ENCODE measurements around the gene KCNE3. TPM values are rescaled to one million over a fixed set of nuclear protein-coding genes. Genes with fewer than 3 reads are reported as not detected.
A peak's percentile ranks its signal among the peaks of the same experiment; 100 is the strongest.

The KCNE3 gene
- total and polyA plus RNA-seq, 2 of the 4 experiments (the other 2 are of a cell fraction): 0.05 to 0.18 TPM

DNA sequence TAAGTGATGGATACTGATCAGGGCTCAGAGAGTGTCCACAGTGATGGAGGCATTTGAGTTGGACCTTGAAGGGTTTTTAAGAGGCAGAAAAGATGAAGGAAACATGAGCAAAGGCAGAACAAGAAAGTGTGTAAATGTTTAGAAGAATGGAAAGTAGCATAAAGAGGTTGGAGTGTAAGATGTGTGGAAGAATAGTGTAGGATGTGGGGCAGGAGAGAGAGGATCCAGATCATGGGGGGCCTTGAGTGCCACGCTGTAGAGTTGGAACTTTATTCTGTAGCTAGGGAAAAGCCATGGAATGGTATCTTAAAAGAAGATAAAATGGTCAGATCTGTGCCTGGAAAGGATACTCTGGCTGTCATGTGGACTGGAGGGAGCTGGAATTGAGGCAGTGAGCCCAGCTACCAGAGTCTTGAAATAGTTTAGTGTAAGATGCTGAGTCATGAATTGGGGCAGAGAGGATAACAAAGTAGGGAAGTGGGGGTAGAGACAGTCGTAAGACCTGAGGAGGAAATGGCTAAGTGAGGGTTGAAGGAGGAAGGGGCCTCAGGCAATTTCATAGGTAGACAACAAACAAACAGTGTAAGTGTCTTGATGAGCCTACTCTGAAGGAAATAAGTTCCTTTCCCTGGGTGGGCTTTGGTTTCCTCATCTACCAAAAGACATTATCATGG is 6.7 kb downstream of the KCNE3 start:
- Histone ChIP-seq H3K27ac (ENCODE audit: insufficient read depth, low read length) (peak overlapping the region; percentile 20; the same call in 1 of the 2 replicates), H2BK120ac (ENCODE audit: low read depth, low read length) (no peak overlapping the region), H2BK15ac (ENCODE audit: low read depth, low read length) (no peak overlapping the region), H2AK9ac (replicated peaks; ENCODE audit: low read depth, low read length, poor library complexity) (peak overlapping the region; percentile 33), H3K9me3 (ENCODE audit: control insufficient read depth, insufficient read depth, low read length) (no peaks in the 10 kb centered on the region), H3K4me1 (ENCODE audit: control insufficient read depth, insufficient read depth, low read length) (peaks cover 4% of the 10 kb centered on the region; the same call in 1 of the 2 replicates), H4K5ac (ENCODE audit: low read depth, low read length) (peak overlapping the region; percentile 47), H3K4me3 (ENCODE audit: insufficient read depth, low read depth, low read length) (no peak overlapping the region), H3K9ac (ENCODE audit: low read depth, low read length) (no peak overlapping the region), H2AK5ac (ENCODE audit: low read depth, low read length) (no peak overlapping the region), H2BK20ac (ENCODE audit: low read depth, low read length) (no peak overlapping the region), H3K36me3 (ENCODE audit: control insufficient read depth, insufficient read depth, low read length) (no peaks in the 10 kb centered on the region), H4K8ac (ENCODE audit: low read depth in 2 of 2, low read length in 2 of 2) (peak overlapping the region in 1 of 2 experiments; percentile 7; a peak in 2 of 4 replicates), H3K23ac (ENCODE audit: low read depth, low read length) (no peak overlapping the region), H3K14ac (replicated peaks; ENCODE audit: low read depth, low read length) (no peak overlapping the region), H4K20me1 (ENCODE audit: insufficient read depth, low read length) (no peaks in the 10 kb centered on the region), H3K27me3 (ENCODE audit: control insufficient read depth, insufficient read depth, low read length) (peaks cover 22% of the 10 kb centered on the region), H2BK5ac (ENCODE audit: low read depth, low read length, poor library complexity, severe bottlenecking) (no peak overlapping the region), H2AFZ (replicated peaks; ENCODE audit: low read length, poor library complexity) (no peak overlapping the region), H3K18ac (ENCODE audit: low read depth, low read length) (peak overlapping the region; percentile 37), H3K4me2 (ENCODE audit: low read depth, low read length) (peak overlapping the region; percentile 18; the same call in 1 of the 2 replicates), H3K9me1 (ENCODE audit: insufficient read depth, low read length) (peaks cover 3% of the 10 kb centered on the region; the same call in 1 of the 2 replicates), H3K56ac (ENCODE audit: extremely low read depth, insufficient read depth, low read length) (no peak overlapping the region), H3K4ac (ENCODE audit: low read depth, low read length) (0 out of 2 replicates have a peak overlapping the region, but pooled peaks have one; percentile 16), H4K91ac (ENCODE audit: insufficient read depth, low read depth, low read length) (no peak overlapping the region), H3K79me1 (ENCODE audit: low read depth in 1 of 2, low read length in 2 of 2) (no peaks in the 10 kb centered on the region)
- 74% methylated on average over 2 of the region's 2 CpGs; no CpG with 5 or more reads in 1 of the 2 experiments for WGBS, 2 experiments (ENCODE audit: extremely low coverage in 2 of 2, insufficient read length in 1 of 2)
- POLR2A ChIA-PET (ENCODE audit: unreplicated experiment): no interaction called here
- intact Hi-C loops (cut with micrococcal nuclease): no loop called here
- no TSS peak for BruUV-seq (replicated peaks)
- CTCF ChIA-PET: no interaction called here
- in situ Hi-C loops (cut with MboI; ENCODE audit: low sequenced_read_pairs): no loop called here
- ATAC-seq (ENCODE audit: low read depth) (peak; percentile 84), DNase-seq (peak; percentile 51)
- TF ChIP-seq NFE2L2 (IDR thresholded peaks at IDR 0.05; ENCODE audit: low read depth, low read length): peak; percentile 90
- TF ChIP-seq, protein P1, sequence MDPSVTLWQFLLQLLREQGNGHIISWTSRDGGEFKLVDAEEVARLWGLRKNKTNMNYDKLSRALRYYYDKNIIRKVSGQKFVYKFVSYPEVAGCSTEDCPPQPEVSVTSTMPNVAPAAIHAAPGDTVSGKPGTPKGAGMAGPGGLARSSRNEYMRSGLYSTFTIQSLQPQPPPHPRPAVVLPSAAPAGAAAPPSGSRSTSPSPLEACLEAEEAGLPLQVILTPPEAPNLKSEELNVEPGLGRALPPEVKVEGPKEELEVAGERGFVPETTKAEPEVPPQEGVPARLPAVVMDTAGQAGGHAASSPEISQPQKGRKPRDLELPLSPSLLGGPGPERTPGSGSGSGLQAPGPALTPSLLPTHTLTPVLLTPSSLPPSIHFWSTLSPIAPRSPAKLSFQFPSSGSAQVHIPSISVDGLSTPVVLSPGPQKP (IDR thresholded peaks at IDR 0.05; ENCODE audit: borderline replicate concordance, low read depth, low read length): no peak
- no peak for TF ChIP-seq RFX5 (IDR thresholded peaks at IDR 0.05; ENCODE audit: low read depth, low read length)
- TF ChIP-seq, protein P2, sequence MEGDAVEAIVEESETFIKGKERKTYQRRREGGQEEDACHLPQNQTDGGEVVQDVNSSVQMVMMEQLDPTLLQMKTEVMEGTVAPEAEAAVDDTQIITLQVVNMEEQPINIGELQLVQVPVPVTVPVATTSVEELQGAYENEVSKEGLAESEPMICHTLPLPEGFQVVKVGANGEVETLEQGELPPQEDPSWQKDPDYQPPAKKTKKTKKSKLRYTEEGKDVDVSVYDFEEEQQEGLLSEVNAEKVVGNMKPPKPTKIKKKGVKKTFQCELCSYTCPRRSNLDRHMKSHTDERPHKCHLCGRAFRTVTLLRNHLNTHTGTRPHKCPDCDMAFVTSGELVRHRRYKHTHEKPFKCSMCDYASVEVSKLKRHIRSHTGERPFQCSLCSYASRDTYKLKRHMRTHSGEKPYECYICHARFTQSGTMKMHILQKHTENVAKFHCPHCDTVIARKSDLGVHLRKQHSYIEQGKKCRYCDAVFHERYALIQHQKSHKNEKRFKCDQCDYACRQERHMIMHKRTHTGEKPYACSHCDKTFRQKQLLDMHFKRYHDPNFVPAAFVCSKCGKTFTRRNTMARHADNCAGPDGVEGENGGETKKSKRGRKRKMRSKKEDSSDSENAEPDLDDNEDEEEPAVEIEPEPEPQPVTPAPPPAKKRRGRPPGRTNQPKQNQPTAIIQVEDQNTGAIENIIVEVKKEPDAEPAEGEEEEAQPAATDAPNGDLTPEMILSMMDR (conservative IDR thresholded peaks at IDR 0.05; ENCODE audit: low read depth, low read length): no peak
- peak; percentile 77 for TF ChIP-seq MAFK (IDR thresholded peaks at IDR 0.05; ENCODE audit: low read depth, low read length)
- dilution Hi-C loops (cut with HindIII; ENCODE audit: low sequenced_read_pairs, unreplicated experiment): no loop called here
